ENCODE measurements around the gene DHX57.

- no peak for TF ChIP-seq POLR2A (IDR thresholded peaks at IDR 0.05; ENCODE audit: low read length)
- TF ChIP-seq GATA1 (IDR thresholded peaks at IDR 0.05; ENCODE audit: low read depth, low read length), result no peak
Observed at GRCh38 chr2:38824906-38825305, 50.8 kb downstream of the DHX57 start.
